SU-DHL-6 (cell line): ENCODE measurements around the gene GPHN.

Experiments used
- H2AFZ ChIP-seq: fragments of 200-600 bp; sonication (generic); 2 replicates; pipeline ENCODE4 v1.6.1; 2014; ENCODE audit warnings: low read depth, mild to moderate bottlenecking, moderate library complexity, mixed read lengths, antibody characterized with exemption, low read length; ENCODE audit not compliant: severe bottlenecking
- H3F3A ChIP-seq: fragments of 200-600 bp; shearing (Covaris generic); 2 replicates; pipeline ENCODE4 v1.6.0; 2016; ENCODE audit warnings: antibody characterized with exemption, mild to moderate bottlenecking; ENCODE audit not compliant: insufficient read depth
- H3K27ac ChIP-seq: fragments of 200-600 bp; sonication (generic); 2 replicates; pipeline ENCODE4 v1.5.1; 2016; ENCODE audit warnings: low read depth, mild to moderate bottlenecking, low read length, moderate library complexity, mixed read lengths
- H3K27me3 ChIP-seq: fragments of 200-600 bp; sonication (generic), shearing (Covaris generic); 2 replicates; pipeline ENCODE4 v1.6.0; 2014; ENCODE audit warnings: mild to moderate bottlenecking, low read length
- H3K36me3 ChIP-seq: fragments of 200-600 bp; sonication (generic); 2 replicates; pipeline ENCODE4 v1.6.1; 2014; ENCODE audit warnings: mild to moderate bottlenecking, low read length, mixed read lengths
- H3K4me2 ChIP-seq: fragments of 300-600, 200-600 bp; shearing (Covaris generic), sonication (generic); 2 replicates; pipeline ENCODE4 v1.6.0; 2014; ENCODE audit warnings: low read length, low read depth, mild to moderate bottlenecking; ENCODE audit not compliant: poor library complexity, severe bottlenecking
- H3K4me3 ChIP-seq: fragments of 200-600 bp; sonication (generic); 2 replicates; pipeline ENCODE4 v1.5.1; 2014; ENCODE audit warnings: antibody characterized with exemption, low read length, mild to moderate bottlenecking, mixed read lengths; ENCODE audit not compliant: insufficient read depth, poor library complexity, severe bottlenecking
- H3K79me2 ChIP-seq: fragments of 200-600 bp; sonication (generic); 2 replicates; pipeline ENCODE4 v1.6.1; 2014; ENCODE audit warnings: mild to moderate bottlenecking, low read length, moderate library complexity; ENCODE audit not compliant: insufficient read depth
- H3K9ac ChIP-seq: fragments of 200-600 bp; sonication (generic); 2 replicates; pipeline ENCODE4 v1.7.0; 2014; ENCODE audit warnings: mild to moderate bottlenecking, low read length
- H3K9me2 ChIP-seq: fragments of 200-600 bp; sonication (generic); replicated peaks from 2 replicates; pipeline ENCODE4 v1.6.1; 2014; ENCODE audit warnings: low read length; ENCODE audit not compliant: insufficient read depth
- H3K9me3 ChIP-seq: fragments of 200-600 bp; sonication (generic); 2 replicates; pipeline ENCODE4 v1.6.1; 2014; ENCODE audit warnings: low read length, mixed read lengths; ENCODE audit not compliant: insufficient read depth
- H4K20me1 ChIP-seq: fragments of 200-600 bp; sonication (generic); 2 replicates; pipeline ENCODE4 v1.6.1; 2014; ENCODE audit warnings: low read depth, mild to moderate bottlenecking, antibody characterized with exemption, low read length, moderate library complexity, mixed read lengths
- CTCF ChIP-seq: fragments of 200-600 bp; sonication (generic); IDR thresholded peaks from one replicate; pipeline ENCODE4 v1.5.1; 2017; ENCODE audit warnings: antibody characterized with exemption, mild to moderate bottlenecking, low read length, moderate library complexity; ENCODE audit not compliant: insufficient read depth, poor library complexity, severe bottlenecking
- EZH2phosphoT487 ChIP-seq: fragments of 200-600 bp; sonication (generic), shearing (Covaris generic); conservative IDR thresholded peaks from 2 replicates; pipeline ENCODE4 v1.6.1; 2018; ENCODE audit warnings: mild to moderate bottlenecking, antibody characterized with exemption, low read length, moderate library complexity, mixed read lengths

Gene GPHN

DNA sequence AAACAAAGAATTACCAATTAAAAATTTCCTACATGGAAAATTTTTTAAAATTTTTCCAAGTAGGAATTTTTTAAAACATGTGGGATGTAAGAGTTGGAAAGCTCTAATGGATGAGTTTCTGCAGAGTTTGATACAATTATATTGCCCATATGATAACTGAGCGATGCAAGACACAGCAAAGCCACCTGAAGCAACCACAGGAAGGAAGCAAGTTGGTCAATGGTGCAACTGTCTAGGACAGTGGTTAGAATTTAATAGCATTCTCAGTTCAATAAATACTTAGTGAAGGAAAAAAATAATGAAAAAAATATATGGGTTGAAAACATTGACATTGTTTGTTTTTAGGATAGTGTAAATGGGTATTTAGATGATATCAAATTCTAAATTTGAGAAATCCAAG lies 502.7 kb downstream of the GPHN start:
- no peaks in the 10 kb centered on the region for H4K20me1 ChIP-seq
- no peak overlapping the region for H2AFZ ChIP-seq
- H3F3A ChIP-seq, result no peaks in the 10 kb centered on the region
- H3K4me3 ChIP-seq, result no peak overlapping the region
- no peak overlapping the region for H3K9ac ChIP-seq
- H3K27ac ChIP-seq, result no peak overlapping the region
- no peak for TF ChIP-seq CTCF
- no peak for TF ChIP-seq EZH2phosphoT487
- H3K79me2 ChIP-seq, result no peaks in the 10 kb centered on the region
- H3K4me2 ChIP-seq, result no peak overlapping the region
- H3K9me3 ChIP-seq, result no peaks in the 10 kb centered on the region
- H3K27me3 ChIP-seq, result no peaks in the 10 kb centered on the region
- H3K36me3 ChIP-seq, result no peaks in the 10 kb centered on the region
- H3K9me2 ChIP-seq, result no peaks in the 10 kb centered on the region

DNA sequence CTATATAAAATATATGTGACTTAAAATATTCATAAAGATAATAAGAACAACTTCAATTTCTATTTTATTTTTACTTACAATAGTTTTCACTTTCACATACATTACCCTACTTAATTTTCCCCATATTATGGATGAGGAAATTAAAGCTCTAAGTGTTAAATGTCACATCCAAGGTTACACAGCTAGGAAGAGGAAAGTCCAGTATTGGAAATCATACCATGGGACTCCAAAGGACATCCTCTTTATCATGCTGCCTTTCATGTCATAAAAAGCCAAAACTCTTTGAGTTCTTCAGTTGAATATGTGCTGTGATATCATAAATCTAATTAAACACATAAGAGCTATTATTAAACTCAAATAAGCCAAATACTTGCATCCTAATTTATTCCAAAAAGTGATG lies 508.9 kb downstream of the GPHN start:
- H3F3A ChIP-seq, result no peaks in the 10 kb centered on the region
- no peak overlapping the region for H3K9ac ChIP-seq
- H3K27me3 ChIP-seq, result no peaks in the 10 kb centered on the region
- no peak for TF ChIP-seq EZH2phosphoT487
- no peak for TF ChIP-seq CTCF
- H3K9me3 ChIP-seq, result no peaks in the 10 kb centered on the region
- H3K4me2 ChIP-seq, result no peak overlapping the region
- no peaks in the 10 kb centered on the region for H3K79me2 ChIP-seq
- no peaks in the 10 kb centered on the region for H3K9me2 ChIP-seq
- H4K20me1 ChIP-seq, result no peaks in the 10 kb centered on the region
- H3K27ac ChIP-seq, result no peak overlapping the region
- H3K36me3 ChIP-seq, result no peaks in the 10 kb centered on the region
- H3K4me3 ChIP-seq, result no peak overlapping the region
- H2AFZ ChIP-seq, result no peak overlapping the region

- Histone ChIP-seq H3K27ac (no peak overlapping the region), H3K4me3 (no peak overlapping the region), H3K27me3 (no peaks in the 10 kb centered on the region), H3K9ac (no peak overlapping the region), H3K9me2 (no peaks in the 10 kb centered on the region), H3K4me2 (no peak overlapping the region), H3K36me3 (no peaks in the 10 kb centered on the region), H3F3A (no peaks in the 10 kb centered on the region), H3K79me2 (no peaks in the 10 kb centered on the region), H2AFZ (no peak overlapping the region), H4K20me1 (no peaks in the 10 kb centered on the region), H3K9me3 (no peaks in the 10 kb centered on the region)
- no peak for TF ChIP-seq CTCF
- TF ChIP-seq EZH2phosphoT487, result no peak
Observed at GRCh38 chr14:67018720-67019119, 510.8 kb downstream of the GPHN start.

DNA sequence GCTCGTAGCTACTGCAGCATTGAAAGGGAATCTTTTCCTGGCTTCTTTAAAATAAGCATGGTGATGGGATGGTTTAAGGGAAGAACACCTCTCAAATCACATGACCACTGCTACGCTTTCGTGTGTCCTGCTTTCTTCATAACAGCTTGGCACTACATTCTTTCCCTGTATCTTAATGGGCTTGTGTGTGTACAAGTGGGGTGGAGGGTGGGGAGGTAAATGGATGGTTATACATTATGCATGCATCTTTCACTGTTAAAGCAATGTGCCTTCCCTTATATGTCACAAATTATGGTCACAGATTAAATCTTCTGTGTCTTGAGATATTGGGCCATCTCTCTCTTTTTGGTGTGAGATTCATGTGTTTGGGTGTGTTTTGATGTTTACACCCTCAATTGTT lies 511.8 kb downstream of the GPHN start:
- no peaks in the 10 kb centered on the region for H3K79me2 ChIP-seq
- no peak overlapping the region for H3K27ac ChIP-seq
- no peak overlapping the region for H3K4me2 ChIP-seq
- H3K36me3 ChIP-seq, result no peaks in the 10 kb centered on the region
- no peak overlapping the region for H2AFZ ChIP-seq
- no peaks in the 10 kb centered on the region for H3K9me3 ChIP-seq
- no peak overlapping the region for H3K9ac ChIP-seq
- no peaks in the 10 kb centered on the region for H3F3A ChIP-seq
- H3K9me2 ChIP-seq, result no peaks in the 10 kb centered on the region
- no peaks in the 10 kb centered on the region for H4K20me1 ChIP-seq
- no peak for TF ChIP-seq EZH2phosphoT487
- no peak for TF ChIP-seq CTCF
- H3K4me3 ChIP-seq, result no peak overlapping the region
- H3K27me3 ChIP-seq, result no peaks in the 10 kb centered on the region
